ENCODE results near the gene GLRX.

Gene GLRX

DNA sequence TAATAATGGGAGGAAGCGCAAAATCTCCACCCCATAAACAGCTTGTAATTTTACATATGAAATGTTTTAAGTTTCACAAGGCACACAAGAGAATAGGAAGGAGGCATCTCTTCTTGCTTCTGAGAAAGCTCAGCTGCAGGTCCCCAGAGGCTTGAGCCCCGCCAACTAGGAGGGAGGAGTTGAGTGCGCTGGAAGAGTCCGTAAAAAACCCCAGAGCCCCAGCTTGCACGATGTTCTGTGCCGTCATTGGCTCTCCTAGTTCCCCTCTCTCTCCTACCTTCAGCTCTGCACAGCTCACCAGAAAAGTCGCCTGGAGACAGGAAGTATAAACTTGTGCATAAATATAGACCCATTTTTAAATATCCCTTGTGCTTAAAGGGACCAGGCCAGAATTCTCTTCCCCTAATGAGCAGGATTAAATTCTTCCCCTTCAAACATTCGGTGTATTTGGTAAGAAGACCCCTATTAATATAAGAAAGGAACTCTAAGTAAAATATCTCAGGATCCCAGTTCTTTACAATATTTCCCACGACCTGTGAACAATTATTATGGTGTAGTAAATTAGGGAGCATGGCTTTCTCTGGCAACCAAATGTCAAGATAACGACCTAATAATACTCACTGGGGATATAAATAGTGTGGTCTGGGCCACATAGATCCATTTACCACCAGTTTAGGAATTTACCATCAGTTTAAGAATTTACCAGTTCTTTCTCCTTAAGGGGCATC, 13.7 kb downstream of the GLRX start:
- peak; percentile 60 for DNase-seq (ENCODE audit: low read depth)

DNA sequence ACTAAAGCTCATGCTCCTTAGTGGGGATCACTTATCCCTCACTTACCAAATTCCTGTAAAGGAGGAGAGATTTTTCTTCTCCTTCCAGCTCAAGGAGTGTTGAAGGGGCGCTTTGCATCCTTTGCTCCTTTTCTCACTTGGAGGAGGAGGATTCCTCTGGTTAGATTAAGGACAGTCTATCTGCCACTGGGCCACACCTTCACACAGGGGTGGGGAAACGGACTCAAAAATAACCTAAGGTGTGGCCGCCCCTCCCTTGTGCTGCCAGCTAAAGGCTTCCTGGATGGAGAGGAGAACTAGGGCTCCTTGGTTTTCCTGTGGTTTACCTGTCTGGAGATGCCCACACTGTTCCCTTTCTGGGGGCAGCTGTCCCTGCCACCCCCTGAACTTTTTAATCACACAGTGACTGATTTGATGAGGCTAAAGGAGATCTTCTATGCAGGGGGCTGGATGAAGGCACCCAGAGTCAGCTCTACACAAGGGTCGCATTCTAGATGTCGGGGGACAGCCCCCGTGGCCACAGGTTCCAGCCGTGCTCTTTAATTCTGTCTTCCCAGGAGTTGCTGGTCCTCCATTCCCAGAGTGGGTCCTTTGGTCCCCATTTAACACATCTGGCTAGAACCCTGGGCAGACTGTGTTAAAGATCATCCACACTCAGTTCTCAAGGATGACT, 14.4 kb downstream of the GLRX start:
- no peak for DNase-seq (ENCODE audit: low read depth)

DNA sequence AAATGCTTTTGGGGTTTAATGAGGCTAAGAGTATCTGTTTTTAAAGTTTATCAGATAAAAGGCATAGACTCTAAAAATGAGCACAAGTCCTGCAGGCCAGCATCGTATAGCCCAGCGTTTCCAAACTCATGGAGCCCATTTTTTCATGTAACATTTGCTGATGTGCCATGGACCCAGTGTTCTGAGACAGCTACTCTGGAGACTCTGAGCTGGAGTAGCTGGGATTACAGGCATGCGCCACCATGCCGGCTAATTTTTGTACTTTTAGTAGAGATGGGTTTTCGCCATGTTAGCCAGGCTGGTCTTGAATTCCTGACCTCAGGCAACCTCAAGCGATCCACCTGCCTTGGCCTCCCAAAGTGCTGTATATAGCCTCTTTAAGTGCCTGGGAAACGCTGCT, 15.8 kb downstream of the GLRX start:
- DNase-seq (ENCODE audit: low read depth), result no peak

DNA sequence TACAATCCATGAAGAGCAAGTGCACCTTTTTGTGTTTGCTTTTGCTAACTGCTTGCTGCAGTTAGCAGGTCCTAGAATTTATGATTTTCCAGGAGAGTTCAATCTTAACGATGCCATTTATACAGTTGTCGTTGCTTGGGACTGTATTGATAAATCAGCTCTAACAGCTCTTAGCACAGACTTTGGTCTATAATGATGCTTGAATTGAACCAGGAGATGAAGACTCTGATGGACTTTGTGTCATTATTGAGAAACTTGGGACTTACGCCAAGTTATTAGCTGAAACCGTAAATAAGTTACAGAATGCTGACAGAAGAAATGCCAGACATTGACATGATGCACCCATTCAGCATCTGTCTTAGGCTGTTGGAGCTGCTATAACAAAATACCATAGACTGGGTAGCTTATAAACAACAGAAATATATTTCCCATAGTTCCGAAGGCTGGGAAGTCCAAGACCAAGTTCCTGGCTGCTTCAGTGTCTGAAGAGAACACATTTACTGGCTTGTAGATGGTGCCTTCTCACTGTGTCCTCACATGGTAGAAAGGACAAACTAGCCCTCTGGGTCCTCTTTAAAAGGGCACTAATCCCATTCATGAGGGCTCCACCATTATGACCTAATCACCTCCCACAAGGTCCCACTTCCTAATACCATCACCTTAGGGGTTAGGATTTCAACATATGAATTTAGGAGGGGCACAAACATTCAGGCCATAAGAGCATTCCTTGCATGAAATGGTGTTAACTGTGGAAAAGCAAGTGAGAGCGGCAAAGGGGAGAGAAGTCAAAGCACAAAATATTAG, 17.6 kb downstream of the GLRX start:
- DNase-seq (ENCODE audit: low read depth), result no peak

DNA sequence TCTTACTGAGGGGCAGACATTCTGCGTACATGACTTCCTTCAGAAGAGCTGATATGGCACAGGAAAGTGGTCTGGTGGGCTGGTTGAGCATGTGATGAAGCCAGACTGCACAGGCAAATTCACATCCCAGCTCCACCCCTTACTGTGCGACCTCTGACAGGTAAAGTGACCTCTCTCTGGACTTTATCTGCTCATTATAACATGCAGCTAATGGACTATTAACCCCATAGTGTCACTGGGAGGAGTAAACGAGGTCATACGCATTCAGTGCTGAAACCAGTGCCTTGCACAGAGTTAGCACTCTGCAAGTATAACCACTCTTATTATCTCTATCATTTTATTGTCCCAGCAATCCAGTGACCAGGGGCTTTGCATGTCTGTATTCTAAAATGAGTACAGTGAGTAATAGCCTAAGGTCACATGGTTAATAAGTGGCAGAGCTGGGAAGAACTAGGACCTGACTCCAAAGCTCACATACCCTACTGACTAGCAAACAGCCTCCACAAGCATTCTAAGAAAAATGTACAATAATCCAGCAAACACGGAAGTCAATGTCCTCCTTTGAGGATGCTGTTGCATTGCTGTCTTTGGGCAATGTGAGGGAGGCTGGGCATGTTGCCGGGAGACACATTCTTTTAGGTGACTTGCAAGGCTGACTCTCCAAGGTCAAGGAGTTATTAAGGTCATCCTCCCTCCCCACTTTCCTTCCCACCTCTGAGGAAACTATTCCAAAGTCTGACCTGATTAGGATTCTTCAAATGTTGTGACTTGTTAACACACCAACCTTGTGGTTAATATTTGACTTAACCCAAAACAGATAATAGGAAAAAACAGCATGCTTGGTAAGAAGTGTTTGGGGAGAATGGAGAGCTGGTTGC, 19.0 kb downstream of the GLRX start:
- DNase-seq (ENCODE audit: low read depth), result no peak

DNA sequence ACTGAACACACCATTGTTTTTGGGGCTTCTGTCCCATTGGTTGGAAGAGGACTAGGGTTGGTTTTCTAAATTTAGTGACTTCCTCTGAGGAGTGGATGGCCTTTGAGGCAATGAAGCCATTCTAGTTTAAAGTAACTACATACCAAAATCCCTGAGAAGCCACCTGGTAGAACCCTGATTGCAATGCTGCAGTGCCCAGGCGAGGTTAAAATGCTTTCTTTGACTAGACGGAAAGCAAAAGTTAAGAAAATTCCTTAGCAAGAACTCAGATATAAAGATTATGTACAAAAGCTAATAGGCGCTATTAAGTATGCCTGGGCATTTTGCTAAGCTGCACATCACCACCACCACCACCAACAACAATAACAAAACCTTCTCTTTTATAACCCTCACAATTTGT, 20.6 kb downstream of the GLRX start:
- no peak for DNase-seq (ENCODE audit: low read depth)

DNA sequence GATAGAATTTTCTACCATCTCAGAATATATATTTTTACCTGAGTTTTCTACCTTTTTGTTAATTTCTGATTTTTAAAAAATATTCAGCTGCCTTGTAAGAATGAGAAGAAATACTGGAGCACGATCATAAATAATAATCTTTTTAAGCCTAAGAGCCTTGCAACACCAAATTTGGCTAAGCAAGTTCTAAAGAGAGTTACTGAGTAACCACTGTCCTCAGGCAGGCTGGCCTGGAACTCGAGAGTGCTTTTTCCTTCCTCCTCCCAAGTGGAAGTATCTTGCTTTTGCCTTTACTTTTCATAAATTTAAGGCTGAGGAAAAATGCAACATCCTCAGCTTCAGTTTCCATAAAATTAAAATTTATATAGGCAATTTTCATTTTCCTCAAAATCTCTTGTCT, 21.0 kb downstream of the GLRX start:
- no peak for DNase-seq (ENCODE audit: low read depth)

DNA sequence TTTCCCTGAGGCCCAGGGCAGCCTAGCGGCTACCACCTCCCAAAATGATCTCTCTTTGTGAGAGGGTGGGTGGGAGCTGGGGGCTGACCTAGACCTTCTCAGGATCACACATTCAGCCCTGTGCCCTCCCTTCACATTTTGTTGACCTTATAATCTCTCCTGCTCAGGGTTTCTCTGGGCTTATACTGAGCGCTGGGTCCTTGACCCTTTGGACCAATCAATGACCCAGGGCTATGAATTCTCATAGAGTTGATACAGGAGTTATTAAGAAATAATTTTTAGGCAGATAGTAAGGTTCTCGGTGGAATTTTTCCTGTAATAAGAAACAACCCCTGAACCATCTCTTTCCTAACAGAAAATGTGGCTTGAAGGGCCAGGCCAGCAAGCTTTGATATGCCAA, 22.0 kb downstream of the GLRX start:
- no peak for DNase-seq (ENCODE audit: low read depth)

DNA sequence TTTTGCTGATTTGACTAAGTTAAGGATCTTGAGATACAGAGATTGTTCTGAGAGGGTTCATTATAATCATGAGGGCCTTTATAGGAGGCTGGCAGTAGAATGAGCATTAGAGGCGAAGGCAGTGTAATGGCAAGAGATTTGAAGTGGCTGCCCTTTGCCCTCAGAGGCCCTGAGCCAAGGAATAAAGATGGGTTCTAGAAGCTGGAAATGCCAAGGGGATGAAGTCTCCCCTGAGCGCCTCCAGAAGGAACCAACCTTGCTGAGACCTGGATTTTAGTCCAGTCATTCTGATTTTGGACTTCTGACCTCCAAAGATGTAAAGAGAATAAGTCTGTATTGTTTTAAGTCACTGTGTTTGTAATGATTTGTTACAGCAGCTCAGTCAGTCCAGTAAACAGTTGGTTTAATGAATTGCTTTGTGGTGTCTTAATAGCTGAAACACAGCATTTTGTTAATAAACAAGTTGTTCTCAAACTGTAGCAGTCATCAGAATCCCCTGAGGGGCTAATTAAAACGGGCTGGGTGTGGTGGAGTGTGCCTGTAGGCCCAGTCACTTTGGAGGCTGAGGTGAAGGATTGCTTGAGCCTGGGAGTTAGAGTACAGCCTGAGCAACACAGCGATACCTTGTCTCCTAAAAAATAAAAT, 23.2 kb downstream of the GLRX start:
- no peak for DNase-seq (ENCODE audit: low read depth)

DNA sequence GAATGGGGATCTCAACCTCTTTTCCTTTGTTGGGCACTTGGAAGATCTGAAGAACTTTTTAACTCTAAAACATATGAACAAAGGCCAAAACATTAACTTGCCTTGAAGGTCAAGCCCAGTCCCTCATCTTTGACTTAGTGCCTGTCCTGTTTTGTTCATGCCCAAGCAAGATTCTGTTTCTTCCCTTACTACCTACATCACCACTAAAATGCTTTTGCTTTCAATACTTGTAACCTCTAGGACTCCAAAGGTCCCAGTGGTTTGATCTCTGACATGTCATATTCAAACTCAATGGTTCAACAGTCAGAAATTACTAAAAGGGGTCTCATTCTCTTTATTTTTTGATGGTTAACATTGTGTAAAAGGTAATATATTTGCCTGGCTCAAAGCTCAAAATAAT, 24.0 kb downstream of the GLRX start:
- DNase-seq (ENCODE audit: low read depth), result no peak

DNA sequence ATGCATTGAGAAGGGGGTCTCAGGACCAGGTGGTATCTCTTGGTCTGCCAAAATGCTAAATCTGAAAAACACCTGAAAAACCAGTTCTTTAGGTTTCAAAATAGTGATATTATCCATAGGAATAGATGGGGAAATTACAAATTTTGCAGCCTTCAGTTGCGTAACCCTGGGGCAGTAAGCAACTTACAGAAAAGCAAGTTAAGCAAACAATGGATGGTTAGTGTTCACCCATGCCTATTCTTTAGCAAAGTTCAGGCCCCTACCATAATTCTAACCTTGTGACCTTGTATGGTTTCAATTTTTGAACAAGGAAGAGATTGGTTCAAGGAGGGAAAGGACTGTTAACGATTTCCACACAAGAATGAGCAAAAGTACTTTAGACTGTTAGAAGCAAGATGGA, 24.5 kb downstream of the GLRX start:
- DNase-seq (ENCODE audit: low read depth), result no peak

DNA sequence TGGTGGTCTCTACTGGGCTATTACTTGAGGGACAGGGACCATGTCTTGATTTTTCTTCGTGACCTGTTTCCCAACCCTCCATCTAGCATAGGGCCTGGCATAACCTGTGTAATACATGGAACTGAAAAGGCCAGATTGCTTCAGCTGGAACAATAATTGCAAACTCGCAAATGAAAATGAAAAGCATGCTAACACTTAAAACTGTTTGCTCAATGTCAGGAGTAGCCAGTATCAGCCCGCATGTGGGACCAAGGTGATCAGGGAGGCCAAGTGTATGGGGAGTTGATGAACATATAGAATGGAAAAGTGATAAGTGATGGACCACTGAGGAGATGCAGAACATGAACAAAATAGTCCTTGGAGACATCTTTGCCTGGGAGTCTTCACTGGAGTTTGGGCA, 25.2 kb downstream of the GLRX start:
- no peak for DNase-seq (ENCODE audit: low read depth)

DNA sequence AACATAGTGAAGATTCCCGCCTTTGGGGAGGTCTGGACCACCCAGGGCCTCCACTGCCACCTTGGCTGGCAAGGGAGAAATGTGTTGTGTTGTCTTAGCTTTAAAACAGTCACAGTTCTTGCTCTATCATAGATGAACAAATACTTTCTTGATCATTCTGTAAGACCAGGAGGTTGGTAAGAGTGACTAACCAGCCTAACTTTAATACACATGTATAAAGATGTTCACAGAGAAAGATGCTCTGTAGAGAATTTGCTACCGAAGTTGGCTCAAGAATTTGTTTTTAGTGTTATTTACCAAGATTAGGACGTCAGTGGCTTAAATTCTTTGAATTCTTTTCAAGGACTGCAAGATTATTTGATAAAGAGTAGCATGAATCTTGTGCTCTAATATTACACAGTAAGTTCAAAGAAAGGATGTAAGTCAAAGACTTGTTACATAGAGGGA, 28.4 kb downstream of the GLRX start:
- DNase-seq (ENCODE audit: low read depth), result no peak

DNA sequence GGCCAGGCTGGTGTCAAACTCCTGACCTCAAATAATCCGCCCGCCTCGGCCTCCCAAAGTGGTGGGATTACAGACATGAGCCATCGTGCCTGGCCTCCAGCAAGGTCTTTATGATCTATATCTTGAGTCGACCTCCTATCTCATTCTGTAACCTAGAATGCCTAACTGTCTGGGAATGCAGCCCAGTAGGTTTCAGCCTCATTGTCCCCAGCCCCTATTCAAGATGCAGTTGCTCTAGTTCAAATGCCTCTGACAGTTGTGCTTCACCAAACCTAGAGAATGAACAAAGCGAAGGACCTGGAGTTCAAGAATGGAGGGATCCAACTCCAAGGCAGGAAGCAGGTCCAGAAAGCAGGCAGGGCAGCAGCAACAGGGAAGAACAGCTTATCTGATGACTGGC, 30.8 kb downstream of the GLRX start:
- no peak for DNase-seq (ENCODE audit: low read depth)

DNA sequence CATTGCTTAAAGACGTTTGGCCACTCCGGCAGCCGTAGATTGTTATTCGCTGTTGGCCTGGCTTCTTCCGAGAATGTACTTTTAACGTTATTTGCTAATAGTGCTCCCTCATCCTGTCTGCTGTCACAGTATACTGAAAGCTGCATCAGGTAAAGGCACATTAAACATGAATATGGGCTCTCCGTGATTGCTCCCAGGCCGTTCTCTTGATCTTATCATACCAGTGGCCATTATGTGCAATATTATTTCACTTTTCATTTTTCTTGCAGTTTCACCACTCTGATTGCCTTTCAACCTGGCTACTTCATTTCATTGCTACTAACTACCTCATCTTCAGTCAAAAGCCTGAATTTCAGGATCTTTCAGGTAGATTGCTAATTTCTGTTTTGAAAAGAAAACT, 34.0 kb downstream of the GLRX start:
- no peak for DNase-seq (ENCODE audit: low read depth)

DNA sequence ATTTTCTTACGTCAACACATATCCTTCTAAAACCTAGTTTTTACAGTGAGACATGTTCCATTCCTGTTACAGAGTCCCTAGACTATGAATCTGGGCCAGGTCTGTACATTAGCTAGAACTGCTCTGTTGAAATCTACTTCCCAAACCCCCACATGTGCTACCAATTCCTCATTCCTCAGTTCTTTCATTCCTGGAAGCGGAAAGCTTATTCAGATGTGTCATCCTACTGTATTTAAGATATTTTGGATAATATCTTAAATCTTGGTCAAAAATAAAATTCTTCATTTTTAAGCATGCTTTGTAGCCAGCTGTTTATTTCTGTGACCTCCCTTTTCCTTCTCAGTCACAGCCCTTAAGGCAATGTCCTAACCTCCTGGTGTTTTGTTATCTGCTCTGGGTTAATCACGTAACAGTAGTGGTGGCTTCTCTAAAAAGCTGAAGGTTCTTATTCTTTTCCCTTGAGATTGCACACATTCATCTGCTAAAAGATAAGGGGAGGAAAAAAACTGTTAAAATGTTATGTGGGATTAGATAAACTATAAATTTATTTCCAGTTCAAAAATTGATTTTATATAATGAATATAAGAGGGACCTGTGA, 35.6 kb downstream of the GLRX start:
- DNase-seq (ENCODE audit: low read depth), result no peak

DNA sequence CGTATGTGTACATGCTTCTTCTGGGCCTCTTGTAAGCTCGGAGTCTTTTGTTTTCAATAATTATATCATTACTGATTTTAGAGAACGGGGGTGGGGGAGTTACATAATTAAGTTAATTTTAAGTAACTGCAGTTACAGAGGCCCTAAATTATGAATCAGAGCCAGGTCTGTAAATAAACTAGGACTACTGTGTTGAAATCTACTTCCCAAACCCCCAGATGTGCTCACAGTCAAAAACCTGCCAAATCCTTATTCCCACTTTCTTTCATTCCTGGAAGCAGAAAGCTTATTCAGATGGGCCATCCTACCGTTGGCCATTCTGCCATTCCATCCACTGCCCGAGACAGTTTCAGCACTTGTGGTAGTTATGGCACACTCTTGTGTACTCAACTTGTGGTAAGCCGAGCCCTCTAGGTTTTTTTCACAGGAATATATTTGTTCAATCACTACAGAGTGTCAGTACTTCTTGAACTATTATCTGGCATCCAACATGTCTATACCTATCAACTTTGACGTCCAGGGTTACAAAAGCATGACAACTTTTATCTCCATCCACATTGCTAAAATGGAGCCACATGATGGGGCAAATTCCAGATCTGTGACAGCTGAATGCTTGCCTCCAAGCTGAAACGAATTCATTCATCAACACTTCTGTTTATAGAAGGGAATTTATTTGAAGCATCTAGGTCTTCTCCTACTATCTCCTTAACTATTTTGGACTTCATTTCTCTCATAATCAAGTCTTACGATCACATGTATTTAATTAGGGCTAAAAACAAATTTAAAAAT, 37.8 kb downstream of the GLRX start:
- no peak for DNase-seq (ENCODE audit: low read depth)

DNA sequence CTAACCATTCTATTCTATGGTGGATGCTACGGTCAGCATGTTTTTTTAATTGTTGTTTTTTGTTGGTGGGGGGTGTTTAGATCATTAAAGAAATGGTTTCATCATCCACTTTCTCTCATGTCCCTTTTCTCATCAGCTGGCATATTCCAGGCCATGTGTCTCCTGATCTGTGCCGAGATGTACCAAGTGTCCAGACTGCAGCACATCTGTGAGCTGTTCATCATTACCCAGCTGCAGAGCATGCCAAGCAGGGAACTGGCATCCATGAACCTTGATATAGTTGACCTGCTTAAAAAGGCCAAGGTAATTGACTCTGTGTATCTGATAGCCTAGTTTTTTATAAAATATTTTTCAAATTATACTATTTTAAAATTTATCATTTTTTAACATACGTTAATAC, 38.9 kb downstream of the GLRX start:
- no peak for DNase-seq (ENCODE audit: low read depth)

DNA sequence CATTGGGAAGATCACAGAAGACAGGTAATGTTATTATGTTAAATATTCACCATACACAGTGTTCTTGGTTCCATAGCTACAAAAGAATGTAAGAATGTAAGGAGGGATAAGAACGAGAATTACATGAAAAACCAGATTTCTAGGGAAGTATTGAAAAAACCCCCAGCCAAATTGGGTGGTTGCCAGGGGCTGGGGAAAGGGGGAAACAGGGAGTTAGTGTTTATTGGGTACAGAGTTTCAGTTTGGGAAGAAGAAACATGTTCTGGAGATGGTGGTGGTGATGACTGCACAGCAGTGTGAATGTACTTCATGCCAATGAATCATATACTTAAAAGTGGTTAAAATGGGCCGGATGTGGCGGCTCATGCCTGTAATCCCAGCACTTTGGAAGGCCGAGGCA, 40.3 kb downstream of the GLRX start:
- no peak for DNase-seq (ENCODE audit: low read depth)

DNA sequence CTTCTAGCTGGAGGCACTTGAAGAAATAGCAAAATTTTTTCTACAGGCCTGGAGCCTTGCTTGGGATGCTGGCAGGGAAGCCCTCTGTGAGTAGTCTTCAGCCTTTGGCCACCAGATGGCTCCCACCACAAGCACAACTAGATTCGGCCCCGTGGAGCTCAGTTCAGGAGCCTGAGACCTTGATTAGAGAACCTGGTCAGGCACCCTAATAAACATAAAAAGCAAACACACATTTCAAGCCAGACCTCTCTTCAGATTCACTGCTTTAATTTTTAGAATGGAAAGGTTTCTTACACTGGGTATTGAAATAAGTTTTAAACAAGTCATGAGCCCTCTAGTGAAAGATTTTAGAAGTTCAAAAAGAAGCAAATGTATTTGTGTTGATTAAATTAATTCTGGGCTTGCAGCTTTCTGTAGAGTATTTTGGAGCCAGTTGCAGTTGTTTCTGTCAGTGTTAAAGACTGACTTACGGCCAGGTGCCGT, 41.4 kb downstream of the GLRX start:
- DNase-seq (ENCODE audit: low read depth), result peak; percentile 55

All from stimulated activated CD8-positive, alpha-beta memory T cell treated with anti-CD3 and anti-CD28 coated beads, Interleukin-12 subunit alpha, Interleukin-12 subunit beta, amount 100 ng/mL, for 1 hour (primary cell).